ENCODE measurements around the gene SH3BGR.

The SH3BGR gene

GRCh38 chr21:39555911-39556590 is 104.3 kb downstream of the SH3BGR start:
- no peak for DNase-seq

DNA sequence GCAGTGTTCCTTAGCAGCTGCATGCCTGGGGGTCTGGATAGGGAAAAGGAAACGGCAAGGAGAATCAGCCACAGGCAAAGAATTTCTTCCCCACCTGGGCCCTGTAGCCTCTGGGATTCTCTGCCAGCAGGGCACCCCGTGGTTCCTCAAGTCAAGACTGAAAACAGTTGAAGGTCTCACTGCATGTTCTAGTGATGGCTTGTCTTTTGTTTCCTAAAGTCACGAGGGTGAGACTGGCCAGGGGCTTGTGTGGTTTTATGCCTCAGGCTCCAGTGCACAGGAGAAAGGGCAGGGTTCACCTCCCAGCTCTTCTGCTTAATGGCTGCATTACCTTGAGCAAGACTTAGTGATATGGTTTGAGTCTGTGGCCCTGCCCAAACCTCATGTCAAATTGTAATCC is 107.7 kb downstream of the SH3BGR start:
- no peak for DNase-seq

DNA sequence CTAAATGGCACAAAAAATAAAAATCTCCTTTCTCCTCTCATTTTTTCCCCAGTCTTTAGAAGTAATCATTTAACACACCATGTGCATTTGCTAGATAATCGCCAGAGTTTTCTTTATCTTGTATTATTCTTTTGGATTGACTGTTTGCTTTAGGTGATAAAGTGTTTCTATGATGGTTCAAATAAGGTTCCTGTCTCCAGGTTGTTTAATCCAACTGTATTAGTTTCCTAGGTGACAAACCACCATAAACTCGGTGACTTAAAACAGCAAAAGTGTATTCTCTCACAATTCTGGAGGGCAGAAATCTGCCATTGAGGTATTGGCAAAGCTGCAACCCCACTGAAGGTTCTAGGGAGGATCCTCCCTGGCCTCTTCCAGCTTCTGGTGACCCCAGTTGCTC is 109.4 kb downstream of the SH3BGR start:
- no peak for DNase-seq

GRCh38 chr21:39562791-39563770 is 111.3 kb downstream of the SH3BGR start:
- DNase-seq = no peak

DNA sequence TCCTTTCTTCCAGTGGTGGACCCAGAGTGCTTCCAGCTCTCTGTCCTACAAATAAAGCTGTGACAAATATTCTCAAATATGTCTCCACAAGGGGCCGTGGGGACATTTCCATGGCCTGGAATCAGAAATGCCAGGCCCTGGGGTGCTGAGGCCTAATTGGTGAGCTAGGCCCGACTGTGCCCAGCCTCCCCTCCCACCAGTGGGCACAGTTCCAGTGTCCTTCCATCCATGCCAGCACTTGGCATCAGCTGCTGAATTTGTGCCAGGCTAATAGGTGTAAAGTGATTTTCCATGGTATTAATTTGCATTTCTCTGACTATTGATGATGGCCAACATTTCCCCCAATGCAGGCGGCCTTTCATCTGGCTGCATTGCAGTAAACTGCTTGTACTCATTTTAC is 112.4 kb downstream of the SH3BGR start:
- DNase-seq = no peak
